Measurements from ENCODE around the gene TJP3.

- TF ChIP-seq YY1 (IDR thresholded peaks at IDR 0.05; ENCODE audit: insufficient read depth, insufficient read length): no peak
- no peak for TF ChIP-seq ZNF274 (IDR thresholded peaks at IDR 0.05; ENCODE audit: low read depth, low read length)
- TF ChIP-seq SUZ12 (IDR thresholded peaks at IDR 0.05; ENCODE audit: extremely low read depth, insufficient read depth, insufficient read length): no peak
Observed at GRCh38 chr19:3775374-3775711, 67.2 kb downstream of the TJP3 start.
